Activated T-cell treated with anti-CD3 and anti-CD28 coated beads, Interleukin-2, amount 50 U/mL, for 48 hours (primary cell): ENCODE results near the gene RHOXF1.
"Not testable (repeated sequence)": the region's sequence is repeated elsewhere in the genome, so short reads cannot be mapped to it uniquely, and the experiment has no call there.

ENCODE experiments used
- DNase-seq, 2 experiments: peaks; one replicate each; pipeline ENCODE4 v3.0.0-alpha.2; 2020

RHOXF1 gene, protein sequence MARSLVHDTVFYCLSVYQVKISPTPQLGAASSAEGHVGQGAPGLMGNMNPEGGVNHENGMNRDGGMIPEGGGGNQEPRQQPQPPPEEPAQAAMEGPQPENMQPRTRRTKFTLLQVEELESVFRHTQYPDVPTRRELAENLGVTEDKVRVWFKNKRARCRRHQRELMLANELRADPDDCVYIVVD

DNA sequence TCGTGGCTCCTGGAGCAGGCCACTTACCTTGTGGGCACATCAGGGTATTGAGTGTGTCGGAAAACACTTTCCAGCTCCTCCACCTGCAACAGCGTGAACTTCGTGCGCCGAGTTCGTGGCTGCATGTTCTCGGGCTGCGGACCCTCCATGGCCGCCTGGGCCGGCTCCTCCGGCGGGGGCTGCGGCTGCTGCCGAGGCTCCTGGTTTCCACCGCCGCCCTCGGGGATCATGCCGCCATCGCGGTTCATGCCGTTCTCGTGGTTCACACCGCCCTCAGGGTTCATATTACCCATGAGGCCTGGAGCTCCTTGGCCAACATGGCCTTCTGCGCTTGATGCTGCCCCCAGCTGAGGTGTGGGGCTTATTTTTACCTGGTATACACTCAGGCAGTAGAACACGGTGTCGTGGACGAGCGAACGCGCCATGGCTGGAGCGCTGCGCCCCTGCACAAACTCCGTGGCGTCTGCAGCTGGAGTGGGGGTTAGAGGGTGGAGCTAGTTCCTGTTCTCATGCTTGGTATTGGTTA lies at the start of gene RHOXF1:
Gene RHOXF1, minus strand, starts transcription at position 476 of the 526 bp plus-strand sequence. Its CDS starts 51 bp downstream, at position 425.
- no peak for DNase-seq

DNA sequence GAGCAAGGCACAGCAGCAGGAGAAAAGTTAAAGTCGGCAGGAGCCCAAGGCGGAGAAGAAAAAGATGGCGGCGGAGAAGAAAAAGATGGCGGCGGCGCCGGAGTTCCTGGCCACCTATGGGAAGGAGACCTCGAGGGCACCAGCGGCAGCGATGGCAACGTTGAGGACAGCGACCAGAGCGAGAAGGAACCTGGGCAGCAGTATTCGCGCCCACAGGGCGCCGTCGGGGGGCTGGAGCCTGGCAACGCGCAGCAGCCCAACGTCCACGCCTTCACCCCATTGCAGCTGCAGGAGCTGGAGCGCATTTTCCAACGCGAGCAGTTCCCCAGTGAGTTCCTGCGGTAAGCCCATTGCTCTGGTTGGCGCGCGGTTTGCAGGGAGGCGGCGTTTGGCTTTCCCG lies 43.4 kb upstream of the RHOXF1 start:
- DNase-seq, result not testable (repeated sequence)

DNA sequence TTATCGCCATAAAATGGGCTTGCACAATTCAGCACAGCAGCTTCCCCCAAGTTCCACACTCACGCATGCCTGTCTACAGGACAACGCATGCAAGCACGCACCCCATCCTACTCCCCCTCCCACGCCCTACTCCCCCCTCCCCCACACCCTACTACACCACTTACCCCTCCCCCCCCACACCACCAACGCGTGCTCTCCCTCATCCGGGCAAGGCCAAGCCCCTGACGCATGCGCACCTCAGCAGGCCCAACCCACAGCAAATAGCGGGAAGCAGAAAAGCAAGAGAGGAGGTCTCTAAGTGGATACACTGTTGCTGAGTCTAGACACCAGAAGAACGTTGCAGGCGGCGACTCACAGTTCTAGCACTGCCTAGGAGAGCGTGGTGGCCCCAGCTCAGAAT lies 42.6 kb upstream of the RHOXF1 start, which contains the start of gene RHOXF2:
Gene RHOXF2, plus strand, starts transcription at position 301 of the 400 bp plus-strand sequence. CDS start 138 bp downstream, outside the sequence.
- not testable (repeated sequence) for DNase-seq

DNA sequence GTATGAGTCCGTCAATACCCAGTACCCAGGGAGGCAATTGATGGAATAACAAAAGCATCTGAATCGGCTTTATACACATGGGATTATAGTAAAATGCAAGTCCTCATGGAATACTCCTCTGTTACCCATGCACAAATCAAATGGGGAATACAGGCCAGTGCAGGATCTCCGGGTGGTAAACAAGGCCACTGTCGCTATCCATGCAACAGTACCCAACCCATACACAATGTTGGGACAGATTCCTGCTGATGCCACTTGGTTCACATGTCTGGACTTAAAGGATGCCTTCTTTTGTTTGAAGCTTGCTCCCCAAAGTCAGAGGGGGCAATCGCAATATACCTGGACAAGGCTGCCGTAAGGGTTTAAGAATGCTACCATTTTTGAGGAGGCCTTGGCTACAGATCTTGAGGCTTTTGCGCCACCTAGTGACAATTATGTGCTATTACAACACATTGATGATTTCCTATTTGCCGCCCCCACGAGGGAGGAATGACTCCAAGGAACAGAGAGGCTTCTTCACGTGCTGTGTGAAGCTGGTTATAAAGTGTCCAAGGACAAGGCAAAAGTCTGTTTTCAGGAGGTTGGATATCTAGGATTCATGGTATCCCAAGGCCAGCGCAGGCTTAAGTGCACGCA lies 34.5 kb upstream of the RHOXF1 start:
- DNase-seq, result not testable (repeated sequence)

DNA sequence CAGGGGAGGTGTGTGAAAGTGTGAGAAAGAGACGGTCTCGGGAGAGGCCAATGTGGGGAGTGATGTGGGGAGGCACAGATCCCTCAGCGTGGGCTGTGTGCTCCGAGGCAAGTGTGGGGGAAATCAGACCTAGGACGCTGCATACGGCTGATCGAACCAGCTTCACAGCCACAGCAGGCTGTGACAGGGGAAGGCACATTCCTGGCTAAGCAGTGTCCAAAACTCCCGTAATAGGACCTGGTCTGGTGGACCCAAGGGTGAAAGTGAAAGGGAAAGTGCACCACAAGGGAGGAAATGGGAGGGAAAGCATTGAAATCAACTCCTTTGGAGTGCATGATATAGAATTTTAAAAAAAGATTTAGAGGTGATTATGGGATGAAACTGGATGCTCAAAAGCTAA lies 31.8 kb upstream of the RHOXF1 start:
- no peak for DNase-seq

DNA sequence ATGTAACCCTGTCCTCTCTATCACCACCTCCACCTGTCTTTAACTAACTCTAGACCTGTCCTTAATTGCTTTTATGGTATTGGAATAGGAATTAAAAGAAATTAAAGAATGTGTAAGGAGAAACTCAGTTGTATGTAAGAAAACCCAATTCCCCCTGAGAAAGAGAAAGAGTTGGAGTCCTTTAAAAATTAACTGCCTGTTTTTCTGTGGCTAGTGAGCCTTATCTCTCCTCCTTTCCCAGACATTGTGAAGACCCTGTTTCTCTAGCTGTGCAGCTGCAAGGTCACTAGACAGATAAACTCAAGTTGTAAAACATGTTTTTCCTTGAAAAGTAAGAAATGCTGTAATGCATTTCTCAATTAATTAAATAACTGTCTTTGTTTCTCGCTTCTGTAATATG lies 30.6 kb upstream of the RHOXF1 start:
- not testable (repeated sequence) for DNase-seq

DNA sequence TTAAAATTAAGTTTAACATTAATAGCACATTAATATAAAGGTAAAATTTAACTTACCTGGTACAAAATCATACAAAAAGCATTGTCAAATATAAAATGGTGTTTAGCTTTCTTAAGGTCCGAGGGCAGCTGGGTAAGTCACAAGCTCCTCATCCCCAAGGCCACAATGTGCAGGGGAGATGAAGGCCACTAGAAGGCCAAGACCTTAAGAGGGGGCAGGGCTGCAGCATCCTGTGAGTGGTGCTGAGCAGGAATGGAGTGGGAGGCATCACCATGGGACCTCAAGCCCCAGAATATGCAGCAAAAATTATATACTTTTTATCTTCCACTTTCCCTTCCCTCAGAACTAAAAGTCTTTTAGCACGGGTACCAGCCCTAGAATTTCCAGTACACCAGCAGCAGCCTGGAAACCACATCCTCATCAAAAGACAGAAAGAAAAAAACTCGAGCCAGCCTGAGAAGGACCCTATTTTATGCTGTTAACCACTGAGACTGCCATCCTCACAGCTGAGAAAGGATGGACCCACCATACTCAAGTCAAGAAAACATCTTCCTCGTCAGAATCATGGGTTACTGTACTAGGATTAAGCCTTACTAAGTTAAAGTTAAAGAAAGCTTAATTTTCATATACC lies 29.7 kb upstream of the RHOXF1 start:
- DNase-seq, result no peak

DNA sequence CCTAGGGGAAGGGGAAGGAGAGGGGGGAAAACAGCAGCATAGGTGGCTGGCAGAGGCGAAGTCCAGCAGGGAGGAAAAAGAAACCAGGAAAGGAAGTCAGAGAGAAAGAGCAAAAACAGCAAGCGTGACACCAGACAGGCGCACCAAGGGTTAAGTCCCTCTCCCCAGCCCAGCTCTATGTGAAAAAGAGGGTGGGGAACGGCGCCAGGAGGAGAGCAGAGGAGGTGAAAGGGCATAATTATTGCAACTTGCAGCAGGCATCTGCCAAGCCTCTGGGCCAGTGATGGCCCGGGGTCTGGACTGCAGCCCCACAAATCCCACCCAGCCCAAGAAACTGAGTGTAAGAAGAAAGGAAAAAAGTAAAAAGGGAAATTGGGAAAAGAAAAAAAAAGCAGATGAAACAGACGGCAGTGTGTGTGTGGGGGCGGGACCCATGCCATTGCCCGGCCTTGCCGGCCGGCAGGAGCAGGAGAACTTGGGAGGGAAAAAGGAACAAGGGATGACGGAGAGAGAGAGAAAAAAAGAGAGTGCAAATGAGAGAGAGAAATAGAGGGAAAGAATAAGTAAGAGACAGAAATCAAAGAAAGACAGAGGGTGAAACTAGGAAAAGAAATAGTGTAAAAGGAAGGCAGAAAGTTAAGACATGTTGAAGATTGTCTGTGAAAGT lies 28.6 kb upstream of the RHOXF1 start:
- no peak for DNase-seq

DNA sequence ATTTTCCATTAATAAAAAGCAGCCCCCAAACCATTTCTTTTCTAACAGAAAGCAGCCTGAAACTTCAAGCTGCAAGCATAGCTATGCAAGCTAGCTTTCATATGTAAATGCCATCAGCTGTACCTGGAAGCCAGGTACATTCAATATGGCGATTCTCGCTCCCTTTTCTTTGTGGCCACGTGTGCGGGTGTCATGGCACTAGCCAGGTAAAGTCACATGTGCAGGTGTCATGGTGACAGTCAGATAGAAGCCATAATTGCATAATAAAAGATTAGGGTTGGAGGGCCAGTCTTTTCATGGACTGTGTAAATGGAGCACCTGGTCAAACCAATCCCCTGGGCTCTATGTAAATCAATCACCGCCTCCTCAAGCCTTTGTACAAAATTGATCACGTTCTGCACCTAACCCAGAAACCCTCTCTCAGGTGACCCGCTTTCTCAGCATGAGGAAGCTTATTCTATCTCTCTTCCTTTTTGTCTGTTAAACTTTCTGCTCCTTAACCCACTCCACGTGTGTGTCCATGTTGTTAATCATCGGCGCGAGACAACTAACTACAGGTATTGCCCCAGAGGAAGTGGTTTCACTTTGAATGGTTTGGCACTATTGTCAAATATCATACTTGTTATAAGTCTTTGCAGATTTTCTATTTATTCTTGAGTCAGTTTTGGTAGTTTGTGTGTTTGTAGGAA lies 24.7 kb upstream of the RHOXF1 start:
- DNase-seq, result no peak

DNA sequence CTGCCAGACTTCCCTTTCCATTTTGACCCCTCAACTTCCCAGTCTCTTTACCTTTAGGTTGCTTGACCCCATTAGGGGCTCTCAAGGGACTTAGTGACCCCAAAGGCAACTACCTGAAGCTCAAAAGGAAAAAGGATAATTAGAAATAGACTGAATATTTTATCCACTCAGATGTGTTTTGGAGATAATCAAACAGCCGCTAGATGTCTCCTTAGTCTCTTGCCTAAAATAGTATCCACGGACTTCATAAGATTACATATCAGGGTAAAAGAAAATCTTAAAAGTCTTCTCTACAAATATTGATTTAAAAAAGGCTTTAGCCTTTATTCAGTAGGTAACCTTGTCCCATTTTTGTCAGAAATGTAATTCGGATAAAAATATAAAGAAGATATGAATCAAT lies 21.7 kb upstream of the RHOXF1 start:
- no peak for DNase-seq

DNA sequence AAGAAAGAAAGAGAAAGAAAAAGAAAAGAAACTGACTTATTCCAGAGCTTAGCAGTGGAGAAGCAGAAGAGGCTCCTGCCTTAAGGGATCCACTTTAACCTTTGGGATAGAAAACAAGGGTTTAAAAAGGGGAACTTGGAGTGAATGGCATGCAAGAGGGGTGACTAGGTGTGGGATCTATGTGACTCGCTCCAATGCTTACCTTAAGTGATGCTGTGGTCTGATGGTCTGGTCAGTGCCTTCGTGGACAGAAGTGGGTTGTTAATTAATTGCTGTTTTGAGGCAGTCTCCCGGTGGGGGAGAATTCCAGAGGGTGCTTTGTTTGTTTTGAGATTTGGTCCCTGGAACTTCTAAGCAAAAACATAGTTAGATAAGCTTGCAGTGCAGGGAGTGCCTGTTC lies 21.1 kb upstream of the RHOXF1 start:
- no peak for DNase-seq

DNA sequence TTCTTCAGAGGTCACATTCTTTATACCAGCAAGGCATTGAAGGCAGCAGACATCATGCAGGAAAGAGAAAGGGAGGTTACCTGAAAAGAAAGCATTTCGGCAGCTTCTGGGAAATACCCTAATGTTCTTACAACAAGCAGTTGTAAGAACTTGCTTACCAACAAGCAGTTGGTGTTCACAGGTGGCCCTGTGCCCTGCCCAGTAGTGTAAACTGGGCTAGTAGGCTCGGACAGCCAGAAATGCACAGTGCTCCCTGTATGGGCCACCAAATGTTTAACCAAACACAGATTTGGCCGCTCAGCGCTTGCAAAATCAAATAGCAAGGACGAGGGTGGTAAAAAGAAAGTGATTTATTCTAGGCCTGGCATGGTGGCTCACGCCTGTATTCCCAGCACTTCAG lies 20.4 kb upstream of the RHOXF1 start:
- no peak for DNase-seq

DNA sequence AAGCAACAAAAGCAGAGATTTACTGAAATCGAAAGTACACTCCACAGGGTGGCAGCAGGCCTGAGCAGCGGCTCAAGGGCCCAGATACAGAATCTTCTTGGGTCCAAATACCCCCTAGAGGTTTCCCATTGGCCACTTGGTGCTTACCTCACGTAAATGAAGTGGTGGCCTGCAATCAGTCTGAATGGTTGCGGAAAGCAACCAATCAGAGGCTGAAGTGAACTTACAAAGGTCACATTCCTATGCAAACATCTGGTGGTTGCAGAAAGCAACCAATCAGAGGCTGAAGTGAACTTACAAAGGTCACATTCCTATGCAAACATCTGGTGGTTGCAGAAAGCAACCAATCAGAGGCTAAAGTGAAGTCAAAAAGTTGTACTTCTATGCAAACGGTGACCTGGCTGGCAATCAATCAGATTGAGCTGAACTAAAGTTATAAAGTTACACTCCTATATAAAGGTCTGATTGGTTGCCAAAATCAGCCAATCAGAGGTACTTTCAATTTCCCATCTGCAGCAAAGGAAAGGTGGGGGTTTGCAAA lies 12.7 kb upstream of the RHOXF1 start:
- not testable (repeated sequence) for DNase-seq

DNA sequence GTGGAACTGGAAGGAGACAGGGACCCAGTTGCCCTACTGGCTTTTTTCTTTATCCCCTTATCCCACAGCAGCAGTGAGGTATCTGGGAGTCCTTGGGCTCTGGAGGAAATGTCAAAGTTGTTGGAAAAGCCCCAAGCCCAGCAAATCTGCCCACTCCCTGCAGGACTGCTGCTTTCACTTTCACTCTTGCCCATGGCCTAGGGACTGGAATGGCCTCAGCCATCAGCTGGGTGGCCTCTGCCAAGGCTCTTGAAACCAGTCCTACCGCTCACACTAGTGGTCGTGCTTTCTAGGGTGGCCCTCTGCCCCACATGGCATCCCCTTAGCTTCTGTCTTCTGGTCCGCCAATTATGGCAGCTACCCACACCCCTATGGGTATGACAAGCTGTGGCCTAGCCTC lies 9.7 kb upstream of the RHOXF1 start:
- no peak for DNase-seq

DNA sequence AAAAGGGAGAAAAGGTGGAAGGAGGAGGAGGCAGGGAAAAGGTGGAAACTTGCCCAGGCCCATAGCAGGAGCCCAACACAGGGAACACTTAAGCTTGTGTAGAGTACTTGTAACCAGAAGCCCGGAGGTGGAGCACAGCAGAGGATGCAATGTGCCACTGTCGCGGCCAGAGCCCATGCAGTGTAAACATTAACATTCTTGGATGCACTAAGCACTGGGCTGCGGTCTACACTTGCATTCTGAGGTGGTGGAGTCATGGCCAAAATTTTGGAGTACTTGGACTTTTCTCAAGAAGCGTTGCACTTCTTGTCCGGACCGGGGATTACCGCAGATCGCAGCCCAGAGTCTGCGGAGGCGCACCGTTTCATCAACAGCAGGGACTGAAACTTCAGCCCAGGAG lies 4.5 kb upstream of the RHOXF1 start:
- no peak for DNase-seq

DNA sequence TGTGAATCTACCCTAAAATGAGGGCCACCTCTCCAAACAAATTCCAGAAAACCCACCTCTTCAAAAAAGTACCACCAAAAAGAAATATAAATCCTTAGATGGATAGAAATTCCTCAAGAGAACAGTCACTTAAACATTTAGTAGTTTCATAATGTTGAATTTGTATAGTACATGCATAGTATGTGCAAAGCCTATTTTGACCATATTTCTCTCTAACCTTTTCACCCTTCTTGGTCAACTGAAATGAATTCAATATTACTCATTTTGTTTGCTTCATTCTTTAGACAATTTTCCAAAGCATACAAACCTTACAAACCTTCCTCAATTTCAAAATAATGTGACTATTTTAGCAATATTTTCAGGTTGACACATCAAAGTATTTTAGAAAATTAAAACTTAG lies 4.1 kb downstream of the RHOXF1 start:
- DNase-seq, result no peak

DNA sequence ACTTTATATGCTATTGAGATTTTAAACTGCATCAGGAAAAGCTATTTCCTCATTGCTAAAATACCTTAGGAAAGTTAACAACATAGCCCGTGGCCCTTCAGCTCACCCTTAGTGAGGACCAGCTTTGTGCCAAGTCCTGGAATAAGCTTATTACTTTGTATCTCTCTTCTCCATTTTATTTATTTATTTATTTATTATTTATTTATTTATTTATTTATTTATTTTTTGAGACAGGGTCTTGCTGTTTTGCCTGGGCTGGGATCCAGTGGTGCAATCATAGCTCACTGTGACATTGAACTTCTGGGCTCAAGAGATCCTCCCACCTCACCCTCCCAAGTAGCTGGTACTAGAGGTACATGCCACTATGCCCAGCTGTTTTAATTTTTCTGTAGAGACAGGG lies 6.3 kb downstream of the RHOXF1 start:
- DNase-seq, result no peak

DNA sequence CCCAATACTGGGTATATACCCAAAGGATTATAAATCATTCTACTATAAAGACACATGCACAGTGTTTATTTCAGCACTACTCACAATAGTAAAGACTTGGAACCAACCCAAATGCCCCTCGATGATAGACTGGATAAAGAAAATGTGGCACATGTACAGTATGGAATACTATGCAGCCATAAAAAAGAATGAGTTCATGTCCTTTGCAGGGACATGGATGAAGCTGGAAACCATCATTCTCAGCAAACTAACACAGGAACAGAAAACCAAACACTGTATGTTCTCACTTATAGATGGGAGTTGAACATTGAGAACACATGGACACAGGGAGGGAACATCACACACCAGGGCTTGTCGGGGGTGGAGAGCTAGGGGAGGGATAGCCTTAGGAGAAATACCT lies 11.0 kb downstream of the RHOXF1 start:
- not testable (repeated sequence) for DNase-seq

DNA sequence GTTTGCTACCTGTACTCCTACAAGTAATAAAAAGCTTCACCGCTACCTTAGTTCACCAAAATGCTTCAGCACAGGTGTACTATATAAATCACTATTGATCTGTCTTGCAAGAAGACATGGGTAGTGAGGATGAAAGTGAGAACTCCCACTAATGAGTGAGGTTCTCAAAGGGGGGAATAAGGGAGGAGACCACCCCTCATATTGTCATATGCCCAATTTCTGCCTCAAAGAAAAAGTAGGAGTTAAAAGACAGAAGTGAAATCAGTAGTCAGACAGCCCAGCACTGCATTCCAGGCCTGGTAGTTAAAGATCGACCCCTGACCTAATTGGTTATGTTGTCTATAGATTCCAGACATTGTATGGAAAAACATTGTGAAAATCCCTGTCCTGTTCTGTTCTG lies 14.7 kb downstream of the RHOXF1 start:
- not testable (repeated sequence) for DNase-seq

DNA sequence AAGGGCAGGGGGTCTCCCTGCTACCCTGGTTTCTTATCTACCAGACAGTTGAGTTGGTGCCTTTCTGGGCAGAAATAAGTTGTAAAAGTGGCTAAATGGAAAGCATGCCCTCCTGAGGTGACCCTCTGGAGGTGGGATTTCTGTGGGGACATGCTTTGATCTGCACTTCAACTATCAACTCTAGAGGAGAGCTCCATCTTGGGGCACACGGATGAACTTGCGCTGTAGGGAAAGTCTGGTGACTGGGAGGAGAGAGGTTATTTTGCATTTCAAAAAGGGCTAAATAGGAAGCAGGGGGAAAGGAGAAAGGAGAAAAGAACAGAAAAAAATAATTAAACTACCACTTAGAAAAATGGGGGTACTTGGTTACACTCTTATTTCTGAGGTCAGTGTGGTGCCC lies 25.5 kb downstream of the RHOXF1 start:
- DNase-seq, result no peak

DNA sequence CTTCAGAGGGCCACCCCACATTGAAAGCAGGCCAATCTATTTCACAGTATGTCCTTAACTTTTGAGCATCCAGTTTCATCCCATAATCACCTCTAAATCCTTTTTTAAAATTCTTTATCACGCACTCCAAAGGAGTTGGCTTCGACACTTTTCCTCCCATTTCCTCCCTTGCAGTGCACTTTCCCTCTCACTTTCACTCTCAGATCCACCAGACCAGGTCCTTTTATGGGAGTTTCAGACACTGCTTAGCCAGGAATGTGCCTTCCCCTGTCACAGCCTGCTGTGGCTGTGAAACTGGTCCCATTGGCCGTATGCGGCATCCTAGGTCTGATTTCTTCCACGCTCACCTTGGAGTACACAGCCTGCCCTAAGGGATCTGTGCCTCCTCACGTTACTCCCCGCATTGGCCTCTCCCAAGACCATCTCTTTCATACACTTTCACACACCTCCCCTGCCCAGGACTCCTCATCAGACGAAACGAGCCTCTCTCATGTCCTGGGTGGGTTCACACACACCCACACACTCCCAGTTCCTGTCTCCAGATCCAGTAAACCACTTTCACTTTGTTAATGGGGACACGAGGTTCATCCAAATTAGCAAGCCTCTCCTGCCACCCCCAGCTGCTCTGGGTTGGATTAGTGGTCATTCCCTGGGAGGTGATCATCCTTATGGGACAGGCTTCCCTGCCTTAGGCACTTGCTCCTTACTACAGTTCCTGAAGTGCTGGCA lies 28.3 kb downstream of the RHOXF1 start:
- DNase-seq, result no peak
